Glomerular endothelial cell (primary cell): ENCODE data around the gene IL18. TPM values are rescaled to one million over a fixed set of nuclear protein-coding genes. Genes with fewer than 3 reads are reported as not detected.
"Not testable (repeated sequence)": the region's sequence is repeated elsewhere in the genome, so short reads cannot be mapped to it uniquely, and the experiment has no call there.

ENCODE experiments used
- DNase-seq: peaks from one replicate; pipeline ENCODE4 v3.0.0-alpha.2; 2011; ENCODE audit warnings: low read depth, low spot score; ENCODE audit errors: extremely low read depth
- total RNA-seq: library from RNA; depleted of rRNA; stranded (reverse); fragments of >200 nt; gene quantifications from 2 replicates; pipeline ENCODE4 v1.2.3, GENCODE V29; 2015

Gene IL18
- total RNA-seq, 1 donor from 2014 or later, result 0.35 TPM

GRCh38 chr11:112172362-112172994 lies 8.6 kb upstream of the IL18 start:
- no peak for DNase-seq

GRCh38 chr11:112167145-112167544 lies 3.3 kb upstream of the IL18 start, which contains the start of gene TEX12:
Gene TEX12 (plus strand): TSS chr11:112167372. CDS start chr11:112169269, 1,897 bp downstream.
- no peak for DNase-seq

- no peak for DNase-seq
Measured at GRCh38 chr11:112166562-112166961, 2.7 kb upstream of the IL18 start.

GRCh38 chr11:112165049-112165448 lies 1.2 kb upstream of the IL18 start:
- no peak for DNase-seq

- no peak for DNase-seq
Measured at GRCh38 chr11:112162761-112163546, 940 bp downstream of the IL18 start.

GRCh38 chr11:112162200-112162599 lies 1.7 kb downstream of the IL18 start:
- not testable (repeated sequence) for DNase-seq

GRCh38 chr11:112161012-112161411 lies 2.9 kb downstream of the IL18 start:
- DNase-seq, result no peak

GRCh38 chr11:112160091-112160848 lies 3.6 kb downstream of the IL18 start:
- DNase-seq, result no peak

GRCh38 chr11:112159098-112160065 lies 4.5 kb downstream of the IL18 start:
- no peak for DNase-seq

- peak; percentile 63 for DNase-seq
Measured at GRCh38 chr11:112156956-112157766, 6.7 kb downstream of the IL18 start.

GRCh38 chr11:112156153-112156955 lies 7.5 kb downstream of the IL18 start:
- DNase-seq, result no peak

- no peak for DNase-seq
Measured at GRCh38 chr11:112150517-112150916, 13.4 kb downstream of the IL18 start.

GRCh38 chr11:112143597-112143996 lies 20.3 kb downstream of the IL18 start:
- DNase-seq, result no peak

- DNase-seq, result no peak
Measured at GRCh38 chr11:112134473-112134872, 29.4 kb downstream of the IL18 start.

- no peak for DNase-seq
Measured at GRCh38 chr11:112132737-112133136, 31.2 kb downstream of the IL18 start.

- DNase-seq, result no peak
Measured at GRCh38 chr11:112129656-112130055, 34.2 kb downstream of the IL18 start.

- no peak for DNase-seq
Measured at GRCh38 chr11:112128483-112129121, 35.3 kb downstream of the IL18 start.

- no peak for DNase-seq
Measured at GRCh38 chr11:112127056-112127455, 36.8 kb downstream of the IL18 start.
